ENCODE data around the gene MYH2.

The MYH2 gene

DNA sequence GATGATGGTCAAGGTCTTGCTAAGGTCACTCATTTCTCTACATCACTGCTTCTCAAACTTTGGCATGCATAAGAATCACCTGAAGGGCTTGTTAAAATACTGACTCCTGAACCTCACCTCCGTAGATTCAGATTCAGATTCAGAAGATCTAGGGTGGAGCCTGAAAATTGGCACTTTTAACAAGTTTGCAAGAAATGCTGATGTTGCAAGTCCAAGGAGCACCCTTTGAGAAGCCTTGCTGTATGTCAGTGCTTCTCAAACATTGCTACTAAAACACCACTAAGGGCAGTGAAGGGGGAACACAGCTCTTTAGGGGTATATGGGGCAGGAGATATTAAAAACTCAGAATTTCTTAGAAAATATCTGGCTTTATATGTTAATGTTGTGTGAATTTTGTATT lies 17.4 kb downstream of the MYH2 start:
- Histone ChIP-seq H3K4me1 (ENCODE audit: insufficient read depth, low read length) (no peaks in the 10 kb centered on the region), H3K4me3 (ENCODE audit: low read depth in 1 of 2, low read length in 2 of 2) (no peak overlapping the region), H3K27ac (ENCODE audit: low read length) (no peak overlapping the region), H3K9ac (ENCODE audit: low read depth, low read length) (no peak overlapping the region), H3K27me3 (ENCODE audit: insufficient read depth, low read length, poor library complexity) (peaks cover 5% of the 10 kb centered on the region), H4K20me1 (ENCODE audit: insufficient read depth, low read length) (no peaks in the 10 kb centered on the region), H3K9me3 (ENCODE audit: insufficient read depth, low read length, severe bottlenecking) (no peaks in the 10 kb centered on the region), H3K79me2 (ENCODE audit: insufficient read depth, low read length) (no peaks in the 10 kb centered on the region), H2AFZ (ENCODE audit: low read depth, low read length) (no peak overlapping the region), H3K4me2 (ENCODE audit: insufficient read depth, low read length) (no peak overlapping the region), H3K36me3 (ENCODE audit: insufficient read depth, low read length) (no peaks in the 10 kb centered on the region)
- ATAC-seq (ENCODE audit: insufficient read depth, low read depth) (no peak), DNase-seq (no peak)
- TF ChIP-seq, protein P1, sequence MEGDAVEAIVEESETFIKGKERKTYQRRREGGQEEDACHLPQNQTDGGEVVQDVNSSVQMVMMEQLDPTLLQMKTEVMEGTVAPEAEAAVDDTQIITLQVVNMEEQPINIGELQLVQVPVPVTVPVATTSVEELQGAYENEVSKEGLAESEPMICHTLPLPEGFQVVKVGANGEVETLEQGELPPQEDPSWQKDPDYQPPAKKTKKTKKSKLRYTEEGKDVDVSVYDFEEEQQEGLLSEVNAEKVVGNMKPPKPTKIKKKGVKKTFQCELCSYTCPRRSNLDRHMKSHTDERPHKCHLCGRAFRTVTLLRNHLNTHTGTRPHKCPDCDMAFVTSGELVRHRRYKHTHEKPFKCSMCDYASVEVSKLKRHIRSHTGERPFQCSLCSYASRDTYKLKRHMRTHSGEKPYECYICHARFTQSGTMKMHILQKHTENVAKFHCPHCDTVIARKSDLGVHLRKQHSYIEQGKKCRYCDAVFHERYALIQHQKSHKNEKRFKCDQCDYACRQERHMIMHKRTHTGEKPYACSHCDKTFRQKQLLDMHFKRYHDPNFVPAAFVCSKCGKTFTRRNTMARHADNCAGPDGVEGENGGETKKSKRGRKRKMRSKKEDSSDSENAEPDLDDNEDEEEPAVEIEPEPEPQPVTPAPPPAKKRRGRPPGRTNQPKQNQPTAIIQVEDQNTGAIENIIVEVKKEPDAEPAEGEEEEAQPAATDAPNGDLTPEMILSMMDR (IDR thresholded peaks at IDR 0.05; ENCODE audit: borderline replicate concordance, extremely low read depth, low read length, poor library complexity, severe bottlenecking) = no peak
- no peak for TF ChIP-seq EZH2 (IDR thresholded peaks at IDR 0.05; ENCODE audit: borderline replicate concordance, low read depth, low read length, severe bottlenecking)

GRCh38 chr17:10527419-10527818 lies 22.0 kb downstream of the MYH2 start:
- Histone ChIP-seq H3K27me3 (ENCODE audit: insufficient read depth, low read length, poor library complexity) (peaks cover 10% of the 10 kb centered on the region), H3K4me1 (ENCODE audit: insufficient read depth, low read length) (no peaks in the 10 kb centered on the region), H2AFZ (ENCODE audit: low read depth, low read length) (no peak overlapping the region), H3K4me2 (ENCODE audit: insufficient read depth, low read length) (no peak overlapping the region), H3K27ac (ENCODE audit: low read length) (no peak overlapping the region), H3K79me2 (ENCODE audit: insufficient read depth, low read length) (no peaks in the 10 kb centered on the region), H4K20me1 (ENCODE audit: insufficient read depth, low read length) (no peaks in the 10 kb centered on the region), H3K36me3 (ENCODE audit: insufficient read depth, low read length) (no peaks in the 10 kb centered on the region), H3K9ac (ENCODE audit: low read depth, low read length) (no peak overlapping the region), H3K4me3 (ENCODE audit: low read depth in 1 of 2, low read length in 2 of 2) (no peak overlapping the region), H3K9me3 (ENCODE audit: insufficient read depth, low read length, severe bottlenecking) (no peaks in the 10 kb centered on the region)
- DNase-seq (no peak), ATAC-seq (ENCODE audit: insufficient read depth, low read depth) (no peak)
- no peak for TF ChIP-seq EZH2 (IDR thresholded peaks at IDR 0.05; ENCODE audit: borderline replicate concordance, low read depth, low read length, severe bottlenecking)
- TF ChIP-seq, protein P1 (IDR thresholded peaks at IDR 0.05; ENCODE audit: borderline replicate concordance, extremely low read depth, low read length, poor library complexity, severe bottlenecking) = no peak

- no peak overlapping the region for H3K9ac ChIP-seq (ENCODE audit: low read depth, low read length)
- H3K27me3 ChIP-seq (ENCODE audit: insufficient read depth, low read length, poor library complexity) = peaks cover 9% of the 10 kb centered on the region
- TF ChIP-seq, protein P1 (IDR thresholded peaks at IDR 0.05; ENCODE audit: borderline replicate concordance, extremely low read depth, low read length, poor library complexity, severe bottlenecking) = no peak
- no peak for TF ChIP-seq EZH2 (IDR thresholded peaks at IDR 0.05; ENCODE audit: borderline replicate concordance, low read depth, low read length, severe bottlenecking)
- ATAC-seq (ENCODE audit: insufficient read depth, low read depth) (no peak), DNase-seq (no peak)
- no peaks in the 10 kb centered on the region for H4K20me1 ChIP-seq (ENCODE audit: insufficient read depth, low read length)
- H3K4me1 ChIP-seq (ENCODE audit: insufficient read depth, low read length) = no peaks in the 10 kb centered on the region
- H3K4me2 ChIP-seq (ENCODE audit: insufficient read depth, low read length) = no peak overlapping the region
- H3K36me3 ChIP-seq (ENCODE audit: insufficient read depth, low read length) = no peaks in the 10 kb centered on the region
- no peak overlapping the region for H3K27ac ChIP-seq (ENCODE audit: low read length)
- H3K9me3 ChIP-seq (ENCODE audit: insufficient read depth, low read length, severe bottlenecking) = no peaks in the 10 kb centered on the region
- no peak overlapping the region for H3K4me3 ChIP-seq (ENCODE audit: low read depth in 1 of 2, low read length in 2 of 2)
- no peak overlapping the region for H2AFZ ChIP-seq (ENCODE audit: low read depth, low read length)
- no peaks in the 10 kb centered on the region for H3K79me2 ChIP-seq (ENCODE audit: insufficient read depth, low read length)
Observed at GRCh38 chr17:10526517-10526916, 22.9 kb downstream of the MYH2 start.

DNA sequence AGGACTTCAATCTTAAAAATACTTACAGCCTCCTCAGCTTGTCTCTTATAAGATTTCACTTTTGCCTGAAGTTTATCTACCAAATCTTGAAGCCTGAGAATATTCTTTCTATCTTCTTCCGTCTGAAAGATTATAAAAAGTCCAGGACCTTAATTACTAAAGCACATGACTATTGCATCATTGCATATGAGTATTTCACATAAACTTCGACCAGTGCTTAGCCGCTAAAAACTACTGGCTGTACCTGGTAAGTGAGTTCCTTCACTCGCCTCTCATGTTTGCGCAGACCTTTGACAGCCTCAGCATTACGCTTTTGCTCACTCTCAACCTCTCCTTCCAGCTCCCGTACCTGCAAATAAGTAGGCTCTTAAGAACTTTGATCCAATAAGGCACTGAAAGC lies 26.4 kb downstream of the MYH2 start:
- H3K9ac ChIP-seq (ENCODE audit: low read depth, low read length) = no peak overlapping the region
- H3K79me2 ChIP-seq (ENCODE audit: insufficient read depth, low read length) = no peaks in the 10 kb centered on the region

More for the DNA sequence above, 26.4 kb downstream of the MYH2 start:
- Histone ChIP-seq H3K4me3 (ENCODE audit: low read depth in 1 of 2, low read length in 2 of 2) (no peak overlapping the region), H3K27ac (ENCODE audit: low read length) (no peak overlapping the region), H3K4me1 (ENCODE audit: insufficient read depth, low read length) (no peaks in the 10 kb centered on the region), H3K4me2 (ENCODE audit: insufficient read depth, low read length) (no peak overlapping the region), H3K36me3 (ENCODE audit: insufficient read depth, low read length) (no peaks in the 10 kb centered on the region), H2AFZ (ENCODE audit: low read depth, low read length) (no peak overlapping the region), H3K27me3 (ENCODE audit: insufficient read depth, low read length, poor library complexity) (peaks cover 18% of the 10 kb centered on the region), H3K9me3 (ENCODE audit: insufficient read depth, low read length, severe bottlenecking) (no peaks in the 10 kb centered on the region), H4K20me1 (ENCODE audit: insufficient read depth, low read length) (no peaks in the 10 kb centered on the region)
- TF ChIP-seq, protein P1 (IDR thresholded peaks at IDR 0.05; ENCODE audit: borderline replicate concordance, extremely low read depth, low read length, poor library complexity, severe bottlenecking) = no peak
- no peak for TF ChIP-seq EZH2 (IDR thresholded peaks at IDR 0.05; ENCODE audit: borderline replicate concordance, low read depth, low read length, severe bottlenecking)
- DNase-seq (no peak), ATAC-seq (ENCODE audit: insufficient read depth, low read depth) (no peak)
